Gastroesophageal sphincter (tissue), 4 donors: ENCODE data around the gene PTRH1. TPM values are rescaled to one million over a fixed set of nuclear protein-coding genes. Genes with fewer than 3 reads are reported as not detected.

Experiments used
- ATAC-seq: fragments of 150-250 bp; one replicate; pipeline ENCODE4 v1.9.1; 2016; ENCODE audit warnings: mild to moderate bottlenecking, moderate library complexity
- H3K27ac ChIP-seq, 4 donors: fragments of 200-600 bp; sonication (generic) in 3 of 4; 1 replicate in 3 of 4; 2 replicates in 1 of 4; pipeline ENCODE4 v1.5.1; 2016 to 2019
- H3K27me3 ChIP-seq: fragments of 200-600 bp; sonication (generic); one replicate; pipeline ENCODE4 v1.5.1; 2019
- H3K36me3 ChIP-seq, 2 donors: fragments of 200-600 bp; sonication (generic); one replicate each; pipeline ENCODE4 v1.5.1; 2019; ENCODE audit warnings: control low read depth in 1 of 2
- H3K4me1 ChIP-seq, 3 donors: fragments of 200-600 bp; sonication (generic); 1 replicate in 2 of 3; 2 replicates in 1 of 3; pipeline ENCODE4 v1.5.1; 2016 to 2019; ENCODE audit warnings: control low read depth in 2 of 3
- H3K4me3 ChIP-seq, 2 donors: fragments of 200-600 bp; sonication (generic); one replicate each; pipeline ENCODE4 v1.5.1; 2019; ENCODE audit warnings: mild to moderate bottlenecking in 1 of 2, moderate library complexity in 1 of 2
- H3K9me3 ChIP-seq, 3 donors: fragments of 200-600 bp; sonication (generic); one replicate each; pipeline ENCODE4 v1.5.1; 2017 to 2019; ENCODE audit warnings: control low read depth in 2 of 3
- CTCF ChIP-seq, 4 experiments: fragments of 200-600 bp in 2 of 4; fragments of 450-650 bp in 2 of 4; sonication (generic) in 1 of 4; IDR thresholded peaks; one replicate each; pipeline ENCODE4 v1.5.1; 2017 to 2019; ENCODE audit warnings: antibody characterized with exemption in 4 of 4, mild to moderate bottlenecking in 2 of 4, moderate library complexity in 2 of 4
- EP300 ChIP-seq: sonication (generic); formaldehyde crosslinking; IDR thresholded peaks from one replicate; pipeline ENCODE4 v1.6.1; 2017; ENCODE audit warnings: antibody characterized with exemption, mild to moderate bottlenecking
- POLR2A ChIP-seq, 2 donors: fragments of 450-650 bp; IDR thresholded peaks; one replicate each; pipeline ENCODE4 v1.6.1; 2017; ENCODE audit warnings: antibody characterized with exemption in 2 of 2, mild to moderate bottlenecking in 2 of 2, moderate library complexity in 1 of 2
- POLR2AphosphoS5 ChIP-seq: sonication (generic); formaldehyde crosslinking; IDR thresholded peaks from one replicate; pipeline ENCODE4 v1.6.1; 2017; ENCODE audit warnings: antibody characterized with exemption
- WGBS, 2 donors: methylation state at CpG; one replicate each; pipeline ENCODE4 v1.1.5; 2018; ENCODE audit warnings: low coverage in 1 of 2; 5-methylcytosine and 5-hydroxymethylcytosine counted together
- total RNA-seq, 4 donors: library from RNA; depleted of rRNA; stranded (reverse); fragments of >200 nt; gene quantifications; one replicate each; pipeline ENCODE4 v1.1.0, GENCODE V29; 2016

The PTRH1 gene
- total RNA-seq, 4 donors from 2014 or later = 8.7 to 19.3 (median 16.8) TPM

DNA sequence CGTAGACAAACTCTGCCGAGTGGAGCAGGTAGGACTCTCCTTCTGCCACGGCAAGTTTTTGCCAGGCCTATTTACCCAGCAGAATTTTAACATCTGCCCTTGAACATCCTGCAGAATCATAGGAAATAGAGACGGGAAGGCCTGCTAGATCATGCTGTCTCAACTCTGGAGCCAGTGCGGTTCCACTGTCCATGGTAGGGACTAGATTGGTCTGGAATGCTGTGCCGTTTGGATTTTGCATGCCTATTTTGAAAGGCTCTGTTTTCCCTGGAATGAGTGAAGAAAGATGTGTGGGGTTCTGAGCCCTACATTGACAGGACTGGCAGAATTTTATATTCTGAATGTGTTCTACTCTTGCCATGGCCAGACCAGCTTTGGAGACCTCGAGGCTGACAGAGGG, 42.2 kb downstream of the PTRH1 start:
- Histone ChIP-seq H3K4me1 (no peaks in the 10 kb centered on the region), H3K9me3 (no peaks in the 10 kb centered on the region), H3K36me3 (peaks cover 0 to 98% of the 10 kb centered on the region in 2 donors), H3K27ac (no peak overlapping the region), H3K27me3 (no peaks in the 10 kb centered on the region), H3K4me3 (no peak overlapping the region)
- no peak for ATAC-seq
- WGBS, 2 donors = 70 to 86% methylated on average over 2 to 3 of the region's 7 CpGs
- no peak for TF ChIP-seq POLR2AphosphoS5
- TF ChIP-seq CTCF (IDR thresholded peaks at IDR 0.05) = no peak
- TF ChIP-seq POLR2A (IDR thresholded peaks at IDR 0.05) = no peak
- TF ChIP-seq EP300 = no peak

- no peak overlapping the region for H3K4me3 ChIP-seq
- ATAC-seq = no peak
- WGBS, 2 donors = 70 to 89% methylated on average over 2 to 13 of the region's 18 CpGs
- peaks cover 0 to 100% of the 10 kb centered on the region in 2 donors for H3K36me3 ChIP-seq
- no peaks in the 10 kb centered on the region for H3K9me3 ChIP-seq
- H3K27me3 ChIP-seq = no peaks in the 10 kb centered on the region
- no peak overlapping the region for H3K27ac ChIP-seq
- TF ChIP-seq POLR2AphosphoS5 (no peak), CTCF (IDR thresholded peaks at IDR 0.05) (no peak), EP300 (no peak), POLR2A (IDR thresholded peaks at IDR 0.05) (no peak)
- no peaks in the 10 kb centered on the region for H3K4me1 ChIP-seq
Measured at GRCh38 chr9:127667906-127668305, 47.6 kb downstream of the PTRH1 start.

- Histone ChIP-seq H3K4me3 (no peak overlapping the region), H3K4me1 (no peaks in the 10 kb centered on the region), H3K27me3 (no peaks in the 10 kb centered on the region), H3K36me3 (peaks cover 0 to 100% of the 10 kb centered on the region in 2 donors), H3K9me3 (no peaks in the 10 kb centered on the region), H3K27ac (no peak overlapping the region)
- WGBS, 2 donors = 29 to 47% methylated on average over 2 to 3 of the region's 3 CpGs
- no peak for TF ChIP-seq CTCF (IDR thresholded peaks at IDR 0.05)
- no peak for TF ChIP-seq EP300
- TF ChIP-seq POLR2A (IDR thresholded peaks at IDR 0.05) = no peak
- TF ChIP-seq POLR2AphosphoS5 = no peak
- ATAC-seq = no peak
Measured at GRCh38 chr9:127667127-127667844, 48.2 kb downstream of the PTRH1 start.

DNA sequence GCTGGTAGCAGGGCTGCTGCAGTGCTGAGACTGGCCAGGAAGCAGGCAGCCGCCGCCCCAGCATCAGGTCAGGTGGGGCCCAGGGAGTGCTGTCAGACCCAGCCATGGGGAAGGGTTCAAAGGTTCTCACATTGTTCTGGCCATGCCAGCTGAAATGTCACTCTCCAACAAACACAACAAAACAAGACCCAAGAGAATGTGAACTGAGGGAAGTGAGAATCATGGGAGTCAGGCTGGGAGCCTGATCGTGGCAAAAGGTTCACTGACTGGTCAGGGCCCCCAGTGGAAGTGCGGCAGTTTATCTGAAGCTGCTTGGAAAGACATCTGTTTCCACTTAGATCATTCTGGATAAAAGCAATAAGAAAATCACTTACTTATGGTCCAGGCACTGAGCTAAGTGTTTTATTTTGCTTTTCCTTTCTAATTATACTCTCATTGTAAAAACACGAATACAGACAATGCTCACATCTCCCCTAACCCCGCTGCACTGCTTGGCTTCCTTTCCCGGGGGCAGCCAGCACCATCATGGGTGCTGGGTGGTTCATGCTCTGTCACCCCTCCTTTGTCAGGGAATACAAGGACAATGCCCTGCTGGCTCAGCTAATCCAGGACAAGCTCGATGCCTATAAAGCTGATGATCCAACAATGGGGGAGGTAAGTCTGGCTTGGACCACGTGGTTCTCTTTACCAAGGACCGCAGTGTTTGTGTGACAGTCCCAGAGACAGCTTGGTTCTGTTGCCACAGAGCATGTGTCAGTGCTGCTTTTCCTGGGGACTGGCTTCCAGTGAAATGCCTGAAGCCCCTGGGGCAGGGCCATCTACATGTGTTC, 50.6 kb downstream of the PTRH1 start:
- Histone ChIP-seq H3K4me3 (no peak overlapping the region), H3K27me3 (no peaks in the 10 kb centered on the region), H3K4me1 (no peaks in the 10 kb centered on the region), H3K9me3 (no peaks in the 10 kb centered on the region), H3K36me3 (peaks cover 0 to 99% of the 10 kb centered on the region in 2 donors), H3K27ac (peak overlapping the region in 3 of 4 donors; percentile 30 to 56 (median 35))
- 66 to 79% methylated on average over 4 to 6 of the region's 10 CpGs for WGBS, 2 donors
- ATAC-seq = peak; percentile 34
- TF ChIP-seq POLR2AphosphoS5 (no peak), CTCF (IDR thresholded peaks at IDR 0.05) (no peak), EP300 (no peak)
